K562 (cell line): Measurements from ENCODE around the gene CDH1. TPM values are rescaled to one million over a fixed set of nuclear protein-coding genes. Genes with fewer than 3 reads are reported as not detected.

Source experiments
- ASH1L ChIP-seq: fragments of 450-650 bp; IDR thresholded peaks from 2 replicates; pipeline ENCODE4 v1.6.1; 2018; ENCODE audit warnings: borderline replicate concordance, mild to moderate bottlenecking, low read depth; ENCODE audit not compliant: partially characterized antibody
- CBFA2T3 ChIP-seq: fragments of 450-650 bp; IDR thresholded peaks from 2 replicates; pipeline ENCODE4 v1.6.1; 2017
- CBX8 ChIP-seq: fragments of 200-600 bp; sonication (generic); IDR thresholded peaks from 2 replicates; pipeline ENCODE4 v1.6.1; 2012; ENCODE audit warnings: borderline replicate concordance, mixed run types, low read depth, mild to moderate bottlenecking, moderate library complexity, mixed read lengths, low read length, control low read depth, inconsistent platforms; ENCODE audit not compliant: poor library complexity, severe bottlenecking; ENCODE audit errors: extremely low read depth
- CEBPB ChIP-seq: fragments of 450-650 bp; IDR thresholded peaks from 2 replicates; pipeline ENCODE4 v1.6.1; 2016; ENCODE audit warnings: missing genetic modification characterization, missing compliant biosample characterization
- EP400 ChIP-seq: fragments of 450-650 bp; IDR thresholded peaks from 2 replicates; pipeline ENCODE4 v1.6.1; 2017; ENCODE audit warnings: antibody characterized with exemption, mild to moderate bottlenecking, moderate library complexity
- GATA2 ChIP-seq: sonication (generic); formaldehyde crosslinking; IDR thresholded peaks from 2 replicates; pipeline ENCODE4 v1.4.0; 2020; ENCODE audit warnings: mild to moderate bottlenecking, missing genetic modification reagents
- GTF2E2 ChIP-seq: fragments of 200-800 bp; sonication (Bioruptor generic); IDR thresholded peaks from 2 replicates; pipeline ENCODE4 v1.6.1; 2016; ENCODE audit warnings: missing genetic modification characterization, missing compliant biosample characterization
- HDAC2 ChIP-seq: fragments of 450-650 bp; IDR thresholded peaks from 2 replicates; pipeline ENCODE4 v1.6.1; 2016; ENCODE audit warnings: mild to moderate bottlenecking
- KDM4B ChIP-seq, 2 experiments: fragments of 450-650 bp in 1 of 2; sonication (generic) in 1 of 2; IDR thresholded peaks; 2 replicates each; pipeline ENCODE4 v1.6.1; 2016 to 2017; ENCODE audit warnings: borderline replicate concordance in 2 of 2, antibody characterized with exemption in 1 of 2, low read depth in 1 of 2, mild to moderate bottlenecking in 1 of 2
- NFYB ChIP-seq: IDR thresholded peaks from 2 replicates; pipeline ENCODE4 v1.6.1; 2011; ENCODE audit warnings: mild to moderate bottlenecking, moderate library complexity; ENCODE audit not compliant: insufficient read length; ENCODE audit errors: extremely low read depth
- NR2C2 ChIP-seq, 2 experiments: fragments of 200-800 bp in 1 of 2; sonication (Bioruptor generic) in 1 of 2; sonication (generic) in 1 of 2; formaldehyde crosslinking in 1 of 2; IDR thresholded peaks; 2 replicates each; pipeline versions ENCODE4 v1.6.1 to v1.8.0; 2016 to 2022; ENCODE audit warnings: mild to moderate bottlenecking in 1 of 2, missing compliant biosample characterization in 1 of 2, missing genetic modification characterization in 1 of 2, missing genetic modification reagents in 1 of 2
- SAFB ChIP-seq: fragments of 200-400 bp; formaldehyde crosslinking; IDR thresholded peaks from 2 replicates; pipeline ENCODE4 v1.6.1; 2017; ENCODE audit warnings: low read depth, low read length, borderline replicate concordance
- SP1 ChIP-seq: sonication (generic); formaldehyde crosslinking; IDR thresholded peaks from 2 replicates; pipeline ENCODE4 v1.8.1; 2022; ENCODE audit warnings: mild to moderate bottlenecking, missing genetic modification reagents
- STAT5A ChIP-seq: IDR thresholded peaks from 2 replicates; pipeline ENCODE4 v1.6.1; 2012; ENCODE audit warnings: low read length, inconsistent platforms, borderline replicate concordance
- TCF3 ChIP-seq: sonication (generic); formaldehyde crosslinking; IDR thresholded peaks from 2 replicates; pipeline ENCODE4 v1.4.0; 2020; ENCODE audit warnings: mild to moderate bottlenecking, missing genetic modification reagents
- TEAD4 ChIP-seq, 2 experiments: sonication (generic) in 1 of 2; formaldehyde crosslinking in 1 of 2; IDR thresholded peaks; 2 replicates each; pipeline versions ENCODE4 v1.6.1 to v1.8.0; 2012 to 2022; ENCODE audit warnings: borderline replicate concordance in 1 of 2, inconsistent platforms in 1 of 2, low read length in 1 of 2, mild to moderate bottlenecking in 1 of 2, missing genetic modification reagents in 1 of 2
- U2AF1 ChIP-seq: fragments of 200-400 bp; formaldehyde crosslinking; optimal IDR thresholded peaks from 2 replicates; pipeline ENCODE3; 2017; ENCODE audit warnings: mild to moderate bottlenecking, low read depth, low read length, moderate library complexity
- WHSC1 ChIP-seq: IDR thresholded peaks from one replicate; pipeline ENCODE4 v1.6.1; 2012; ENCODE audit warnings: low read length, control low read depth, inconsistent platforms
- polyA plus RNA-seq, 8 experiments: library from polyadenylated mRNA; depleted of rRNA in 4 of 8; stranded (reverse) in 5 of 8; unstranded in 3 of 8; fragments of >200 nt; fragmentation: Nextera tagmentation in 2 of 8; fragmentation: Illumina TruSeq in 1 of 8; extraction: Ambion mirVana in 2 of 8; extraction: Trizol in 1 of 8; gene quantifications; 2 replicates each; pipeline versions ENCODE4 v1.2.1 to v1.2.3, GENCODE V29; 2011 to 2014; ENCODE audit warnings: inconsistent platforms in 1 of 8, missing spikeins in 1 of 8
- total RNA-seq, 7 experiments: library from RNA; depleted of rRNA in 6 of 7; stranded (reverse); fragments of >200 nt in 6 of 7; fragmentation: Illumina TruSeq in 2 of 7; extraction: Trizol in 2 of 7; gene quantifications; 2 replicates each; pipeline versions ENCODE4 v1.2.1 to v1.2.3, GENCODE V29; 2011 to 2021; ENCODE audit warnings: low replicate concordance in 1 of 7
- TF ChIP-seq, protein P1 (sequence below): sonication (generic); formaldehyde crosslinking; IDR thresholded peaks from 2 replicates; pipeline ENCODE4 v1.8.0; 2023; ENCODE audit warnings: mild to moderate bottlenecking, missing genetic modification reagents
- TF ChIP-seq, protein P2 (sequence below), 2 experiments: fragments of 450-650 bp in 1 of 2; sonication (generic) in 1 of 2; formaldehyde crosslinking in 1 of 2; IDR thresholded peaks in 1 of 2; conservative IDR thresholded peaks in 1 of 2; 2 replicates each; pipeline versions ENCODE4 v1.6.1 to v1.8.1; 2016 to 2023; ENCODE audit warnings: mild to moderate bottlenecking in 2 of 2, moderate library complexity in 2 of 2, inconsistent platforms in 1 of 2, missing genetic modification reagents in 1 of 2
- TF ChIP-seq, protein P3 (sequence below): IDR thresholded peaks from 3 replicates; pipeline ENCODE4 v1.6.1; 2011; ENCODE audit warnings: borderline replicate concordance, mild to moderate bottlenecking; ENCODE audit not compliant: insufficient read length, insufficient read depth

CDH1 gene
- total and polyA plus RNA-seq, 9 of the 15 experiments (the other 6 are each of a cell fraction or from before 2014, with no cell fraction given), result 0.01 to 0.69 TPM; not detected in 7

DNA sequence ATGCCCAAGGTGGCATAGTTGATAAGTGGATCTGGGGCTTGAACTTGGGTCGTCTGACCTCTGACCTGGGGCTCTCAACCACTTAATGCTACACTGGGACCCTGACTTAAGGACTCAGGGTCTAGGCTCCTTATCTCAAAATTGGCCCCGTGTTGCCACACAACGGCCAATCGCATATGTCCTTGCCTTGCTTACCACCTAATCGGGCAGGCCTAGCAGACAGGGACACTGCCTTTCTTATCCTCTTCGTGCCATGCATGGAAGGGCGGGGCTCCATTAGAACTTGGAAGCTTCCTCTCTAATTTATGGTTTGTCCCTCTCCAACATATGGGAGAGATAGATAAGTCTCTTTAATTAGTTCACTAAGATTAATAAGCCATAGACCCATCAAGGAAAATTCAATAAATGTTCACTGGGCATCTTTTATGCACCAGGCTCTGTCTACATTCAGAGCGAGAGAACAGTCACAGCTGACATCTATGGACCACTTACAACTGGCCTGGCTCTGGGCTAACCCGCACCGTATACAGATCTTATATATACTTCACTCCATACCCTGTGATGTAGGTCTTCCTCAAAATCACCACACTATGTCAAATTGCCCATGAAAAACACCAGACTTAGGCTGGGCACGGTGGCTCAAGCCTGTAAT lies 35.1 kb downstream of the CDH1 start (continued):
- TF ChIP-seq EP400, result no peak
- TF ChIP-seq, protein P1, sequence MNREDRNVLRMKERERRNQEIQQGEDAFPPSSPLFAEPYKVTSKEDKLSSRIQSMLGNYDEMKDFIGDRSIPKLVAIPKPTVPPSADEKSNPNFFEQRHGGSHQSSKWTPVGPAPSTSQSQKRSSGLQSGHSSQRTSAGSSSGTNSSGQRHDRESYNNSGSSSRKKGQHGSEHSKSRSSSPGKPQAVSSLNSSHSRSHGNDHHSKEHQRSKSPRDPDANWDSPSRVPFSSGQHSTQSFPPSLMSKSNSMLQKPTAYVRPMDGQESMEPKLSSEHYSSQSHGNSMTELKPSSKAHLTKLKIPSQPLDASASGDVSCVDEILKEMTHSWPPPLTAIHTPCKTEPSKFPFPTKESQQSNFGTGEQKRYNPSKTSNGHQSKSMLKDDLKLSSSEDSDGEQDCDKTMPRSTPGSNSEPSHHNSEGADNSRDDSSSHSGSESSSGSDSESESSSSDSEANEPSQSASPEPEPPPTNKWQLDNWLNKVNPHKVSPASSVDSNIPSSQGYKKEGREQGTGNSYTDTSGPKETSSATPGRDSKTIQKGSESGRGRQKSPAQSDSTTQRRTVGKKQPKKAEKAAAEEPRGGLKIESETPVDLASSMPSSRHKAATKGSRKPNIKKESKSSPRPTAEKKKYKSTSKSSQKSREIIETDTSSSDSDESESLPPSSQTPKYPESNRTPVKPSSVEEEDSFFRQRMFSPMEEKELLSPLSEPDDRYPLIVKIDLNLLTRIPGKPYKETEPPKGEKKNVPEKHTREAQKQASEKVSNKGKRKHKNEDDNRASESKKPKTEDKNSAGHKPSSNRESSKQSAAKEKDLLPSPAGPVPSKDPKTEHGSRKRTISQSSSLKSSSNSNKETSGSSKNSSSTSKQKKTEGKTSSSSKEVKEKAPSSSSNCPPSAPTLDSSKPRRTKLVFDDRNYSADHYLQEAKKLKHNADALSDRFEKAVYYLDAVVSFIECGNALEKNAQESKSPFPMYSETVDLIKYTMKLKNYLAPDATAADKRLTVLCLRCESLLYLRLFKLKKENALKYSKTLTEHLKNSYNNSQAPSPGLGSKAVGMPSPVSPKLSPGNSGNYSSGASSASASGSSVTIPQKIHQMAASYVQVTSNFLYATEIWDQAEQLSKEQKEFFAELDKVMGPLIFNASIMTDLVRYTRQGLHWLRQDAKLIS (CRISPR knock-in tag), result no peak
- no peak for TF ChIP-seq WHSC1
- TF ChIP-seq HDAC2, result 0 out of 2 replicates have a peak, but pooled peaks have one; percentile 38
- TF ChIP-seq TEAD4 (IDR thresholded peaks at IDR 0.05; ENCODE audit: low read length), result peak; percentile 90
- no peak for TF ChIP-seq TEAD4 (CRISPR knock-in tag; IDR thresholded peaks at IDR 0.05; ENCODE audit: borderline replicate concordance)
- no peak for TF ChIP-seq U2AF1
- TF ChIP-seq GATA2 (CRISPR knock-in tag), result peak; percentile 41; the same call in 1 of the 2 replicates
- TF ChIP-seq SP1, result peak; percentile 45; the same call in 1 of the 2 replicates
- TF ChIP-seq NFYB, result no peak
- TF ChIP-seq CBX8, result no peak
- TF ChIP-seq SAFB, result no peak
- TF ChIP-seq, protein P2, sequence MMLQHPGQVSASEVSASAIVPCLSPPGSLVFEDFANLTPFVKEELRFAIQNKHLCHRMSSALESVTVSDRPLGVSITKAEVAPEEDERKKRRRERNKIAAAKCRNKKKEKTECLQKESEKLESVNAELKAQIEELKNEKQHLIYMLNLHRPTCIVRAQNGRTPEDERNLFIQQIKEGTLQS (IDR thresholded peaks at IDR 0.05), result no peak
- TF ChIP-seq, protein P2 (CRISPR knock-in tag; conservative IDR thresholded peaks at IDR 0.05), result no peak
- 0 out of 2 replicates have a peak, but pooled peaks have one; percentile 24 for TF ChIP-seq CEBPB (tag)
- no peak for TF ChIP-seq GTF2E2 (tag)
- TF ChIP-seq KDM4B (IDR thresholded peaks at IDR 0.05; ENCODE audit: borderline replicate concordance in 2 of 2, low read depth in 1 of 2), result no peak
- TF ChIP-seq, protein P3, sequence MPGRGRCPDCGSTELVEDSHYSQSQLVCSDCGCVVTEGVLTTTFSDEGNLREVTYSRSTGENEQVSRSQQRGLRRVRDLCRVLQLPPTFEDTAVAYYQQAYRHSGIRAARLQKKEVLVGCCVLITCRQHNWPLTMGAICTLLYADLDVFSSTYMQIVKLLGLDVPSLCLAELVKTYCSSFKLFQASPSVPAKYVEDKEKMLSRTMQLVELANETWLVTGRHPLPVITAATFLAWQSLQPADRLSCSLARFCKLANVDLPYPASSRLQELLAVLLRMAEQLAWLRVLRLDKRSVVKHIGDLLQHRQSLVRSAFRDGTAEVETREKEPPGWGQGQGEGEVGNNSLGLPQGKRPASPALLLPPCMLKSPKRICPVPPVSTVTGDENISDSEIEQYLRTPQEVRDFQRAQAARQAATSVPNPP, result no peak
- peak; percentile 93 for TF ChIP-seq TCF3 (CRISPR knock-in tag)
- peak; percentile 92 for TF ChIP-seq CBFA2T3
- TF ChIP-seq NR2C2 (CRISPR knock-in tag; IDR thresholded peaks at IDR 0.05), result no peak
- peak; percentile 50; the same call in 1 of the 2 replicates for TF ChIP-seq NR2C2 (tag; IDR thresholded peaks at IDR 0.05)
- no peak for TF ChIP-seq ASH1L
- peak; percentile 58; the same call in 1 of the 2 replicates for TF ChIP-seq STAT5A
